IPS-18a (cell line): Measurements from ENCODE around the gene POLR2E.
A peak's percentile ranks its signal among the peaks of the same experiment; 100 is the strongest.

ENCODE experiments used
- H3K27ac ChIP-seq: one replicate; pipeline ENCODE4 v1.5.1; 2013; ENCODE audit warnings: low read length
- H3K27me3 ChIP-seq: one replicate; pipeline ENCODE4 v1.6.1; 2013; ENCODE audit warnings: mild to moderate bottlenecking, low read length; ENCODE audit not compliant: control insufficient read depth, insufficient read depth
- H3K36me3 ChIP-seq: one replicate; pipeline ENCODE4 v1.6.1; 2013; ENCODE audit warnings: low read depth, low read length; ENCODE audit not compliant: control insufficient read depth
- H3K4me1 ChIP-seq: one replicate; pipeline ENCODE4 v1.6.1; 2013; ENCODE audit warnings: low read depth, low read length; ENCODE audit not compliant: control insufficient read depth
- H3K4me3 ChIP-seq: one replicate; pipeline ENCODE4 v1.5.1; 2013; ENCODE audit warnings: low read length
- H3K9ac ChIP-seq: one replicate; pipeline ENCODE4 v1.6.1; 2013; ENCODE audit warnings: mild to moderate bottlenecking, low read length, moderate library complexity
- H3K9me3 ChIP-seq: one replicate; pipeline ENCODE4 v1.6.1; 2013; ENCODE audit warnings: low read depth, low read length; ENCODE audit not compliant: control insufficient read depth

Gene POLR2E

DNA sequence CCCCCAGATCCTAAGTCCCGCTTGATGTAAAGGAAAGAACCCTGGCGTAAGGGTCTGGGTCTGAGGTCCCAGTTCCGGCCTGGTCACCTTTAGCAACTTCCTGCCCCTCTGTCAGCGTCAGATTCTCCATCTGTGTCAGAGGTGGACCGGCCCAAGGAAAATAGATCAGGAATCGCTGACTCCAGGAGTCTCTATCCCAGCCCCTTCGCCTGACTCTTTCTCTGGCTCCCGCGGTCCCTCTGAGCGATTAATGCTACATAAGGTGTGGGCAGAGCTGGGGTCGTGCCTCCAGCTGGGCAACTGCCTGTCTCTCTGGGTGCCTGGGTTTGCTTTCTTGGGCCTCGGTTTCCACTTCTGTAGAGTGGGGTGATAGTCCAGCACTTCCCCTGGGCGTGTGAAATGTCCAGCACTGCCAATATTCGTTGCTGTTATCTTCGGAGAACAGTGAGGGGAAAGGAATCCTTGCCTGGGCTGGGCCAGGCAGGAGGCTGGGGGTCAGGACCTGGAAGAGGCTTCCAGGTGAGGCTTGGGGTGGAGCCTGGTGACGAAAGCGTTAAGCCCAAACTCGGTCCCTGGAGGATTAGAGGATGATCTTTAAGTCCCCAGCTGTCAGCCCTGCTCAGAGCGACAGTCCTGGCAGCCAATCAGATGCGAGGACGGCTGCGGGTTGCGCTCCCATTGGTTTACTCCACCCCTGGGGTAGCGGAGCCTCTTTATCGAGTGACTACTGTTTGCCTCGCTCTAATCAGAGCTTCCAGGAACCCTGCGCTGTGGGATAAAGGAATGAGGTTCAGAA is 54.5 kb downstream of the POLR2E start:
- Histone ChIP-seq H3K4me1 (peaks cover 4% of the 10 kb centered on the region), H3K27ac (no peak overlapping the region), H3K9ac (peak overlapping the region; percentile 52), H3K4me3 (peak overlapping the region; percentile 71), H3K36me3 (peaks cover 23% of the 10 kb centered on the region), H3K27me3 (no peaks in the 10 kb centered on the region), H3K9me3 (no peaks in the 10 kb centered on the region)

DNA sequence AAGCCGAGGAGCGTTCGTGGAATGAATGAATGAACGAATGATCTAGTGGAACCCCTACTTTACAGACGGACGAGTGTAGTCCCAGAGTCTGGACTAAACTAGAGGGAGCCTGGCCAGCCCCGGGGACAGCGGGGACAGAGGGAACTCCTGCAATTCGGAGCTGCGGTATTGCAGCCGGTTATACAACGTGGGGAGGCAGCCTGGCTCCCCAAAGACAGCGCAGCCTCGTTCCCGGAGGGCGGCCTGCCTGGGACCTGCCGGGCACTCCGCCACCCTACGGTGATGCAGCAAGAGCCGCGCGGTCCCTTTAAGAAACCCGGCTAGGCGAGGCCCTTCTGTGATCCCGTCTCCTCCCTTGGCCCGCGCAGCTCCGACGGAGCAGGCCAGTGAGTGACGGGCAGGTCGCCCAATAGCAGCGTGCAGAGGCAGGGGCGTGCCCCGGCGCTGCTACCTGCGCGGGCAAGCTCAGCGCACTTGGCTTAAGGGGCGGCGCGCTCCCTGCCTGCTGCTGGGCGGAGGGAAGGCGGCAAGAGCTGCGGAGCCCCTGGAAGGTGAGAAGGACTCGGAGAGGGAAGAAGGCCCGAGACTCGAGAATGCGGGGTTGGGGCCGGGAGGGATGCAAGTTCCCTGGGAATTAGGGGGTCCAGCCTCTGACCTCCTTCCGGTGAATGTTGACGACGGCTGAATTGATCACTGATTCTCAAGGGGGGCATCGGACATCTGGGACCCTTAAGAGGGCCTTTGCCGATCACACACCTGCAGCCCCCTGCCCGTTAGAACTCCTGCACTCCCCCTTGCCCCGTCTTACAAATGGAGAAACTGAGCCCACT is 55.3 kb downstream of the POLR2E start, which contains the start of gene ABCA7:
Gene ABCA7 (plus strand): TSS at position 462 of the 830 bp plus-strand sequence. CDS start 1,255 bp downstream, outside the sequence.
- H3K9ac ChIP-seq, result peak within 1 kb of the TSS; percentile 52
- H3K36me3 ChIP-seq, result peaks cover 28% of the 10 kb centered on the region
- peaks cover 4% of the 10 kb centered on the region for H3K4me1 ChIP-seq
- H3K4me3 ChIP-seq, result peak within 1 kb of the TSS; percentile 71
- H3K9me3 ChIP-seq, result no peaks in the 10 kb centered on the region
- H3K27ac ChIP-seq, result no peak within 1 kb of the TSS
- no peaks in the 10 kb centered on the region for H3K27me3 ChIP-seq

DNA sequence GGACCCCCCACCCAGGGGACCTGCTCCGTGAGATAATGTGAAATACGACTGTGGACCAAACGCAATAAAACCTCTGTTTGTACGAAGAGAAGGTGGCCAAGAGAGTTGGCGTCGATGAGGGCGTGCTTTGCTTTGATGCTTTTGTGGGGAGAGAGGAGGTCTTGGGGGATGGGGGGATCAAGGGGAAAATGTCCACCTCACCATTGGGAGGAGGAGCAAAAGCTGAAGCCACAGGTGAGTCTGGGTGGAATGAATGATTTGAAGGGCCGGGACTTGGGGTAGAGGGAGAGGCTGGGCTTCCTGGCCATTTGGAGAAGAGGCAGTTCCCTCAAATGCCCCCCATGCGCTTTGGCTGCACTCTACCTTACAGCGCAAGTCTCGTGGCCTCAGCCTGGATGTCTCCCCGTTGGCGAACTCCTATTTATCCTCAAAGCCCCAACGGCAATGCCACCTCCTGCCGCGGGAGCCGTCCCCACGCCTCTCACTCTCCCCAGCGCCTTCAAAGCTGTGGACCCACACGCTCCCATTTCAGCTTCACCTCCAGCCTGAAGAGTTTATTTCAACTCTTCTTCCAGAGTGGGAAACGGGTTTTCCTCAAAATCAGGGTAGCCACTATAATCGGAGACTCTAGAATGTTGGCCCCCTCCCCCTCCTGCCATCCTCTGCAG is 56.1 kb downstream of the POLR2E start:
- no peaks in the 10 kb centered on the region for H3K27me3 ChIP-seq
- peaks cover 4% of the 10 kb centered on the region for H3K4me1 ChIP-seq
- no peak overlapping the region for H3K27ac ChIP-seq
- H3K4me3 ChIP-seq, result peak overlapping the region; percentile 71
- no peak overlapping the region for H3K9ac ChIP-seq
- peaks cover 28% of the 10 kb centered on the region for H3K36me3 ChIP-seq
- no peaks in the 10 kb centered on the region for H3K9me3 ChIP-seq

DNA sequence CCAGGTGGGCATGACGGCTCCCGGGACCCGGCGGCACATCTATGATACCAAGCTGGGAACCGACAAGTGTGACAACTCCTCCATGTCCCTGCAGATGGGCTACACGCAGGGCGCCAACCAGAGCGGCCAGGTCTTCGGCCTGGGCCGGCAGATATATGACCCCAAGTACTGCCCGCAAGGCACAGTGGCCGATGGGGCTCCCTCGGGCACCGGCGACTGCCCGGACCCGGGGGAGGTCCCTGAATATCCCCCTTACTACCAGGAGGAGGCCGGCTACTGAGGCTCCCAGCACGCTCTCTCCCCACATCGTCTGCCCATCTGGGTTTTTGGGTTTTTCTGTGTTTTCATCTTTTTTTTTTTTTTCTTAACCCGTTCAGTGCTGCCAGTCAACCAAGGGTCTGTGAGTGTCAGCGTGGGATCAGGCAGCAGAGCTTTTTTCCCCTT is 57.5 kb downstream of the POLR2E start:
- Histone ChIP-seq H3K27me3 (no peaks in the 10 kb centered on the region), H3K27ac (no peak overlapping the region), H3K4me1 (peaks cover 4% of the 10 kb centered on the region), H3K4me3 (no peak overlapping the region), H3K36me3 (peaks cover 36% of the 10 kb centered on the region), H3K9ac (no peak overlapping the region), H3K9me3 (no peaks in the 10 kb centered on the region)
